Esophagus squamous epithelium (tissue), 5 donors: ENCODE results near the gene CHRNB2. TPM values are rescaled to one million over a fixed set of nuclear protein-coding genes. Genes with fewer than 3 reads are reported as not detected.
"Not testable (repeated sequence)": the region's sequence is repeated elsewhere in the genome, so short reads cannot be mapped to it uniquely, and the experiment has no call there.

Source experiments
- DNase-seq: peaks from one replicate; lab custom pipeline; 2025; lab: John Stamatoyannopoulos, UW
- H3K27ac ChIP-seq, 4 donors: fragments of 200-600 bp; sonication (generic); one replicate each; pipeline ENCODE4 v1.5.1; 2016 to 2019; ENCODE audit warnings: mild to moderate bottlenecking in 1 of 4
- H3K27me3 ChIP-seq, 4 donors: fragments of 200-600 bp; sonication (generic); 1 replicate in 3 of 4; 2 replicates in 1 of 4; pipeline versions ENCODE4 v1.5.1 to v1.6.0; 2017 to 2021; ENCODE audit warnings: antibody characterized with exemption in 1 of 4
- H3K36me3 ChIP-seq, 3 donors: fragments of 200-600 bp; sonication (generic); one replicate each; pipeline ENCODE4 v1.5.1; 2016 to 2019
- H3K4me1 ChIP-seq, 3 donors: fragments of 200-600 bp; sonication (generic); one replicate each; pipeline ENCODE4 v1.5.1; 2017 to 2019
- H3K4me3 ChIP-seq, 4 donors: fragments of 200-600 bp; sonication (generic); 1 replicate in 3 of 4; 2 replicates in 1 of 4; pipeline ENCODE4 v1.5.1; 2016 to 2019; ENCODE audit warnings: mild to moderate bottlenecking in 2 of 4, moderate library complexity in 1 of 4
- H3K9me3 ChIP-seq, 3 donors: fragments of 200-600 bp; sonication (generic); one replicate each; pipeline ENCODE4 v1.5.1; 2016 to 2019
- POLR2A ChIP-seq, 4 donors: fragments of 450-650 bp; IDR thresholded peaks; one replicate each; pipeline ENCODE4 v1.6.1; 2017; ENCODE audit warnings: antibody characterized with exemption in 4 of 4, mild to moderate bottlenecking in 4 of 4, moderate library complexity in 3 of 4
- WGBS, 2 donors: methylation state at CpG; one replicate each; pipeline ENCODE4 v1.1.5; 2018; 5-methylcytosine and 5-hydroxymethylcytosine counted together
- intact Hi-C: fragments of 100-400 bp; cut with DNase I; formaldehyde crosslinking; loops from one replicate; pipeline ENCODE4 v1.15.0; 2022
- total RNA-seq, 4 donors: library from RNA; depleted of rRNA; stranded (reverse); fragments of >200 nt; gene quantifications; one replicate each; pipeline ENCODE4 v1.1.0, GENCODE V29; 2016
- TF ChIP-seq, protein P1 (sequence below), 6 experiments: fragments of 450-650 bp in 4 of 6; fragments of 200-600 bp in 2 of 6; sonication (generic) in 2 of 6; IDR thresholded peaks; one replicate each; pipeline ENCODE4 v1.5.1; 2016 to 2019; ENCODE audit warnings: antibody characterized with exemption in 6 of 6, mild to moderate bottlenecking in 4 of 6, moderate library complexity in 4 of 6
- donor health status: DM: yes; HTN: yes; CAD: no.

CHRNB2 gene
- total RNA-seq, 4 donors from 2014 or later, result 0.11 to 0.38 (median 0.16) TPM

DNA sequence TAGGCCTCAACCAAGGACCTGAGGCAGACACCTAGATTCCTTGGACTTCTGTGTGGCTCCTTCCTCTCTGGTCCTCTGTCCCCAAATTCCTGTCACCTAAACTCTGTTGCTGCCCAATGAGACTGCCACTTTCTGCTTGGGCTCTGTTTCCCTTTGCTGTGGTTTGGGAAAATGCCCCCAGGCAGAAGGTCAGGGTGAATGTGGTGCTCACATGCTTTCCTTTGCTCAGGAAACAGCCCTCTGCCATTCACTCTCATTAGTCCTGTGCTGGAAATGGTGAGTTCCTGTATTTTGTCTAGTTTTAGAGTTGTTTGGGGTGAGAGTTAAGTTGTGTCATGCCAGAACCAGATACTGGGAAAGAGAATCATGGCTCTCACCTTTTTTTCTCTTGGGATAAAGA, 42.7 kb upstream of the CHRNB2 start:
- H3K4me1 ChIP-seq, result peaks cover 2 to 19% (median 4%) of the 10 kb centered on the region in 3 donors
- TF ChIP-seq POLR2A (IDR thresholded peaks at IDR 0.05), result no peak
- TF ChIP-seq, protein P1, sequence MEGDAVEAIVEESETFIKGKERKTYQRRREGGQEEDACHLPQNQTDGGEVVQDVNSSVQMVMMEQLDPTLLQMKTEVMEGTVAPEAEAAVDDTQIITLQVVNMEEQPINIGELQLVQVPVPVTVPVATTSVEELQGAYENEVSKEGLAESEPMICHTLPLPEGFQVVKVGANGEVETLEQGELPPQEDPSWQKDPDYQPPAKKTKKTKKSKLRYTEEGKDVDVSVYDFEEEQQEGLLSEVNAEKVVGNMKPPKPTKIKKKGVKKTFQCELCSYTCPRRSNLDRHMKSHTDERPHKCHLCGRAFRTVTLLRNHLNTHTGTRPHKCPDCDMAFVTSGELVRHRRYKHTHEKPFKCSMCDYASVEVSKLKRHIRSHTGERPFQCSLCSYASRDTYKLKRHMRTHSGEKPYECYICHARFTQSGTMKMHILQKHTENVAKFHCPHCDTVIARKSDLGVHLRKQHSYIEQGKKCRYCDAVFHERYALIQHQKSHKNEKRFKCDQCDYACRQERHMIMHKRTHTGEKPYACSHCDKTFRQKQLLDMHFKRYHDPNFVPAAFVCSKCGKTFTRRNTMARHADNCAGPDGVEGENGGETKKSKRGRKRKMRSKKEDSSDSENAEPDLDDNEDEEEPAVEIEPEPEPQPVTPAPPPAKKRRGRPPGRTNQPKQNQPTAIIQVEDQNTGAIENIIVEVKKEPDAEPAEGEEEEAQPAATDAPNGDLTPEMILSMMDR (IDR thresholded peaks at IDR 0.05), result no peak
- H3K36me3 ChIP-seq, result no peaks in the 10 kb centered on the region
- intact Hi-C loops, result no loop called here
- no peak overlapping the region for H3K27ac ChIP-seq
- H3K4me3 ChIP-seq, result no peak overlapping the region
- DNase-seq, result no peak
- H3K27me3 ChIP-seq, result no peaks in the 10 kb centered on the region
- H3K9me3 ChIP-seq, result no peaks in the 10 kb centered on the region

DNA sequence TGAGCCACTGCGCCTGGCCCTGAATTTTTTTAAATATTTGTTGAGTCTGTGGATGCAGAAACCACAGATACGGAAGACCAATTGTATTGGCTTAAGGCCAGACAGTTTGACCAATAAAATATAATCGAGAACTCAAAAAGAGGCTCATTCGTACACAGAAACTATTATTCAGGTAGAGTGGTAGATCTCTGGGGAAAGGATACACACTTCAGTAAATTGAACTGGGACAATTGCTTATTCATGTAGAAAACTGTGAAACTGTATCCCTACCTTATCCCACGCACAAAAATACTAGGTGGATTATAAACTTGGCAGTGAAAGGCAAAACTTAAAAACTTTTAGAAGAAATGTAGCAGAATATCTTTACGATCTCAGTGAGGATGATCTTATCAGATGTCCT, 40.4 kb upstream of the CHRNB2 start:
- Histone ChIP-seq H3K4me3 (no peak overlapping the region), H3K36me3 (no peaks in the 10 kb centered on the region), H3K27me3 (no peaks in the 10 kb centered on the region), H3K9me3 (no peaks in the 10 kb centered on the region), H3K4me1 (no peaks in the 10 kb centered on the region), H3K27ac (no peak overlapping the region)
- 72 to 77% methylated on average over 6 of the region's 6 CpGs for WGBS, 2 donors
- TF ChIP-seq, protein P1 (IDR thresholded peaks at IDR 0.05), result no peak
- no peak for TF ChIP-seq POLR2A (IDR thresholded peaks at IDR 0.05)
- intact Hi-C loops, result no loop called here
- DNase-seq, result no peak

DNA sequence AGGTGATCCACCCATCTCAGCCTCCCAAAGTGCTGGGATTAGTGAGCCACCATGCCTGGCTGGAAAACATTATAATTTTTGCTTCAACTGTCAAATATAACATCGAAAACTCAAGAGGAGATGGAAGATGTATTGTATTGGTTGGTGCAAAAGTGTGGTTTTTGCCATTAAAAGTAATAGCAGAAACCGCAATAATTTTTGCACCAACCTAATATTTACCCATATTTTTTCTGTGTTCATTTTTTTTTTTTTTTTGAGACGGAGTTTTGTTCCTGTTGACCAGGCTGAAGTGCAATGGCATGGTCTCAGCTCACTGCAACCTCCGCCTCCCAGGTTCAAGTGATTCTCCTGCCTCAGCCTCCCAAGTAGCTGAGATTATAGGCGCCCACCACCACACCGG, 38.3 kb upstream of the CHRNB2 start:
- Histone ChIP-seq H3K27me3 (no peaks in the 10 kb centered on the region), H3K36me3 (no peaks in the 10 kb centered on the region), H3K4me1 (no peaks in the 10 kb centered on the region), H3K9me3 (no peaks in the 10 kb centered on the region), H3K27ac (no peak overlapping the region), H3K4me3 (no peak overlapping the region)
- DNase-seq, result no peak
- 88 to 92% methylated on average over 6 of the region's 6 CpGs for WGBS, 2 donors
- intact Hi-C loops, result no loop called here
- TF ChIP-seq, protein P1 (IDR thresholded peaks at IDR 0.05), result no peak
- no peak for TF ChIP-seq POLR2A (IDR thresholded peaks at IDR 0.05)

DNA sequence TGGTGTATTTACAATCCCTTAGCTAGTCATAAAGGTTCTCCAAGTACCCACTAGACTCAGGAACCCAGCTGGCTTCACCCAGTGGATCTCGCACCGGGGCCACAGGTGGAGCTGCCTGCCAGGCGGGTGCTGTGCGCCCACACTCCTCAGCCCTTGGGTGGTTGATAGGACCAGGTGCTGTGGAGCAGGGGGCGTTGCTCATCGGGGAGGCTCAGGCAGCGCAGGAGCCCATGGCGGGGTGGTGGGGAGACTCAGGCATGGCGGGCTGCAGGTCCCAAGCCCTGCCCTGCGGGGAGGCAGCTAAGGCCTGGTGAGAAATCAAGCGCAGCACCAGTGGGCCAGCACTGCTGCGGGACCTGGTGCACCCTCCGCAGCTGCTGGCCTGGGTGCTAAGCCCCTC, 35.6 kb upstream of the CHRNB2 start:
- H3K4me3 ChIP-seq, H3K27ac ChIP-seq, H3K27me3 ChIP-seq, DNase-seq, H3K4me1 ChIP-seq, H3K9me3 ChIP-seq, H3K36me3 ChIP-seq, intact Hi-C loops: not testable (repeated sequence)
- 95% methylated on average over 11 of the region's 13 CpGs; no CpG with 5 or more reads in 1 of the 2 donors for WGBS, 2 donors

DNA sequence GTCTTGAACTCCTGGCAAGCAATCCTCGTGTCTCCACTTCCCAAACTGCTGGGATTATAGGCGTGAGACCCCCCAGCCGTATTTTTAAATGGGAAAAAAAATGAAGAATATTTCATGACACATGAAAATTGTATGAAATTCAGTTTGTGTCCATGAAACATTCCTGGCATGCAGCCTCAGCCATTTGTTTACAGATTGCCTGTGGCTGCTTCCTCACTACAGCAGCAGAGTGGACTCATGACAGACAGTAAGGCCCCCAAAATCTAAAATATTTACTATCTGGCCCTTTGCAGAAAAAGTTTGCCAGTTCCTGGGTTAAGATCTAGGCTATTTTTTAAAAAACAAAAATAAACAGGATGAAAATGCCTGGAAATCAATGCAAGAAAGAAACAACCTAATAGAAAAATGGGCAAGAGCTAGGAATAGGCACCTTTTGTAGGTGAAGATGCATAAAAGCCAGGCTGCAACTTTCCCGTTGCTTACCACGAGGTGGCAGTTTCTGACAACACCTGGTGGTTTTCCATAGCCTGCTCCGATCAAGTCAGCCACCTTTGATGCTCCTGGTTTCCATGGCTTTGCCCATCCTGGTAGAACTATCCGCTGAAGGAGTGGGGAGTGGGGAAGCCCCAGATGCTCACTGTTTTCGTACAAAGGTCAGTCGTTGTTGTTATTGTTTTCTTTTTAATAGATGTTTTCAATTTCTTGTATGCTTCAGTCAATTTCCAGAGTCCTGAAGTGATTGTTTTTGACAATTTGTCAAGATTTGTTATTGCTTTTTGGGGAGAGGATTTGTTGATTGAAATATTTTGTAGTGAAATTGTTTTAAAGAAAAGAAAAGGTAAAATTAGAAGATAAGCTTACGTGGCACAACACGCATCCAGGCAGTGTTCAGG, 33.4 kb upstream of the CHRNB2 start:
- Histone ChIP-seq H3K4me1 (no peaks in the 10 kb centered on the region), H3K36me3 (no peaks in the 10 kb centered on the region), H3K9me3 (no peaks in the 10 kb centered on the region), H3K27ac (no peak overlapping the region), H3K27me3 (peaks cover 0 to 2% (median 0%) of the 10 kb centered on the region in 4 donors), H3K4me3 (no peak overlapping the region)
- WGBS, 2 donors, result 51% methylated on average over 11 of the region's 11 CpGs
- no peak for DNase-seq
- intact Hi-C loops, result no loop called here
- TF ChIP-seq, protein P1 (IDR thresholded peaks at IDR 0.05), result peak in 5 of 6 experiments; percentile 31 to 66 (median 42)
- TF ChIP-seq POLR2A (IDR thresholded peaks at IDR 0.05), result no peak
